Measurements from ENCODE around the gene HSPH1.

The HSPH1 gene

DNA sequence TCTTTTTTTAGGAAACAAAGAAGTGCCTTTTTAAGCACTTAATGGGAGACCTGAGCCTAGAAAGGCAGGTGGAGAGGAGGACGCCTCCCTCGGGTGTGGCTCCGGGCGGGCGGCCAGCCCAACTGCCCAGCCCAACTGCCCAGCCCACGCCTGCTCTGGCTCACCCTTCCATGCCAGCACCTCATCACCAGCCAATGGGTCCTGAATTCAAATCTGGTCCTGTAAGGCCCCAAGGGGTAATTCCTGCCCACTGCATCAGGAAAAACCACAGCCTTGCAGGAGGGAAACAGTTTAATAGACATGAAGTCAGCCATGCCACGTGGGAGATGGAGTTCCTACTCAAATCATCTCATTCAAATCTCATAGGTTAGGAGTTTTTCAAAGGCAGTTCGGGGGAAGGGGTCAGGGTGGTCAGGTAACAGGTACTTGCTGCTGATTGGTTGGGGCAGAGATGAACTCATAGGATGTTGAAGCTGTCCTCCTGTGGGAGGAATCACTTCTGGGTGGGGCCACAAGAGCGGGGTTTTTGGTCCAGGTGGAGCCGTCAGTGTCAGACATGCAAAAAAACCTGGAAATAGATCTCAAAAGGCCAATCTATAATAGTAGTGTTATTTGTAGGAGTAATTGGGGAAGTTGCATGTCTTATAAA is 64.9 kb downstream of the HSPH1 start:
- no peak for DNase-seq (ENCODE audit: low read depth in 2 of 2)

DNA sequence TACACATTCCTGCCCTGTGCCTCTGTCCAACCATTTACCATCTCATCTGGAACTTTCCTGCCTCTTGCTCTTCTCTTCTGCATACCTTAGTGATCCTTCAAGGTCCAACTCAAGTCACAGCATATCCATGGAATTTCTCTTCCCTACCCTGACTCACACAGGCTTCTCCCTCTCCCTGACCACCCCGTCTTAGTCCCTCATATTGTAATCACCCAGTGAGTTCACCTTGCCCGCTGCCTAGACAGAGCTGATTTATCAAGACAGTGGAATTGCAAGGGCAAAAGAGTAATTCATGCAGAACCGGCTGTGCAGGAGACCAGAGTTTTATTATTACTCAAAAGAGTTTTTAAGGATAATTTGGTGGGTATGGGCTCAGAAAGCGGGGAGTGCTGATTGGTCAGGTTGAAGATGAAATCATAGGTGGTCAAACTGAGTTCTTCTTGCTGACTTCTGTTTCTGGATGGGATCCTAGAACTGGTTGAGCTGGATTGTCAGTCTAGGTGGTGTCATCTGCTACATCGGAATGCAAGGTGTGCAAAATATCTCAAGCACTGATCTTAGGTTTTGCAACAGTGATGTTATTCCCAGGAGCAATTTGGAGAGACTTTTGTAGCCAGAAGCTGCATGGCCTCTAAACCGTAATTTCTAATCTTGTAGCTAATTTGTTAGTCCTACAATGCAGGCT is 67.2 kb downstream of the HSPH1 start:
- DNase-seq (ENCODE audit: low read depth in 2 of 2) = no peak

- DNase-seq (ENCODE audit: low read depth in 2 of 2) = no peak
Measured at GRCh38 chr13:31093145-31093885, 68.4 kb downstream of the HSPH1 start.

GRCh38 chr13:31092646-31093045 is 69.1 kb downstream of the HSPH1 start:
- DNase-seq (ENCODE audit: low read depth in 2 of 2) = no peak

GRCh38 chr13:31090961-31091624 is 70.6 kb downstream of the HSPH1 start:
- no peak for DNase-seq (ENCODE audit: low read depth in 2 of 2)

- no peak for DNase-seq (ENCODE audit: low read depth in 2 of 2)
Measured at GRCh38 chr13:31090096-31090495, 71.6 kb downstream of the HSPH1 start.

- no peak for DNase-seq (ENCODE audit: low read depth in 2 of 2)
Measured at GRCh38 chr13:31089649-31090048, 72.1 kb downstream of the HSPH1 start.

GRCh38 chr13:31088826-31089420 is 72.8 kb downstream of the HSPH1 start:
- no peak for DNase-seq (ENCODE audit: low read depth in 2 of 2)

Measured in fibroblast of skin of left quadriceps (primary cell).